ENCODE data around the gene SPOPL. TPM values are rescaled to one million over a fixed set of nuclear protein-coding genes. Genes with fewer than 3 reads are reported as not detected.
A peak's percentile ranks its signal among the peaks of the same experiment; 100 is the strongest.

The SPOPL gene
- total RNA-seq, 1 donor from 2014 or later, result 19.4 TPM

DNA sequence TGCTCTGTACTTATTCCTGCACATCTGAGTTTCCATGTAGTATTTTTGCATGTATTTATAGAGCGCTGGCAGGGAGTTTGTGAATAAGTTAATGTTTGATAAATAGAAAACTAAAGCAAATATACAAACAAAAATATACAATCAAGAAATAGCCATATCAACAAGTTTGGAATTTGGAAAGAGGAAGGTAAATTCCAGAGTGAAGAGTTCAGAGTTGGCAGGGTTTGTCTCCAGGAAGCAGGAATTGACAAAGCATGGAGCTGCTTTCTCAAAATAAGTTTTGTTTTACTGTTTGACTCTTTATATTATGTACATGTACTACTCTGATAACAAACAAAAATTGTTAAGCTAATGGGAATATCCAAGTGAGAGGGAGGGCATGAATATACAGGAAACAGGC lies 80.3 kb downstream of the SPOPL start:
- Mint-ChIP-seq H3K36me3 (ENCODE audit: unreplicated experiment) (peaks cover 18% of the 10 kb centered on the region), H3K4me3 (ENCODE audit: unreplicated experiment) (no peak overlapping the region), H3K27ac (ENCODE audit: unreplicated experiment) (no peak overlapping the region), H3K4me1 (ENCODE audit: low read depth, unreplicated experiment) (peaks cover 12% of the 10 kb centered on the region), H3K27me3 (ENCODE audit: unreplicated experiment) (peaks cover 2% of the 10 kb centered on the region), H3K9me3 (ENCODE audit: unreplicated experiment) (peaks cover 4% of the 10 kb centered on the region)
- TF ChIP-seq, protein P1, sequence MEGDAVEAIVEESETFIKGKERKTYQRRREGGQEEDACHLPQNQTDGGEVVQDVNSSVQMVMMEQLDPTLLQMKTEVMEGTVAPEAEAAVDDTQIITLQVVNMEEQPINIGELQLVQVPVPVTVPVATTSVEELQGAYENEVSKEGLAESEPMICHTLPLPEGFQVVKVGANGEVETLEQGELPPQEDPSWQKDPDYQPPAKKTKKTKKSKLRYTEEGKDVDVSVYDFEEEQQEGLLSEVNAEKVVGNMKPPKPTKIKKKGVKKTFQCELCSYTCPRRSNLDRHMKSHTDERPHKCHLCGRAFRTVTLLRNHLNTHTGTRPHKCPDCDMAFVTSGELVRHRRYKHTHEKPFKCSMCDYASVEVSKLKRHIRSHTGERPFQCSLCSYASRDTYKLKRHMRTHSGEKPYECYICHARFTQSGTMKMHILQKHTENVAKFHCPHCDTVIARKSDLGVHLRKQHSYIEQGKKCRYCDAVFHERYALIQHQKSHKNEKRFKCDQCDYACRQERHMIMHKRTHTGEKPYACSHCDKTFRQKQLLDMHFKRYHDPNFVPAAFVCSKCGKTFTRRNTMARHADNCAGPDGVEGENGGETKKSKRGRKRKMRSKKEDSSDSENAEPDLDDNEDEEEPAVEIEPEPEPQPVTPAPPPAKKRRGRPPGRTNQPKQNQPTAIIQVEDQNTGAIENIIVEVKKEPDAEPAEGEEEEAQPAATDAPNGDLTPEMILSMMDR (IDR thresholded peaks at IDR 0.05; ENCODE audit: partially characterized antibody, unreplicated experiment), result no peak
- DNase-seq, result no peak

DNA sequence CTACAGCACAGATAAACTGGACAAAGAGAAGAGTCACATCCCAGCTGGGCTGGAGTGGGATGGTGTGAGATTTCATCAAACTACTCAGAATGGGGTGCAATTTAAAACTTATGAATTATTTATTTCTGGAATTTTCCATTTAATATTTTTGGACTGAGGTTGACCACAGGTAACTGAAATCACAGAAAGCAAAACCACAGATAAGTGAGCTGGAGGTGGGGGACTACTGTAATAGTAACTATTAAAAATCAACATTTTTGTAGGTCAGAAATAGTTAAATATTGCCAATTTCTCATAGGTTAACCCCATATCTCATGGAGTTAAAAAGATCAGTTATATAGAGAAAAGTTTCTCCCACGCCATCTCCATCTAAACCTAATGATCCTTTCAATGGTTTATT lies 88.1 kb downstream of the SPOPL start:
- no peak for DNase-seq
- H3K36me3 Mint-ChIP-seq (ENCODE audit: unreplicated experiment), result no peaks in the 10 kb centered on the region
- H3K4me3 Mint-ChIP-seq (ENCODE audit: unreplicated experiment), result no peak overlapping the region
- H3K9me3 Mint-ChIP-seq (ENCODE audit: unreplicated experiment), result peaks cover 2% of the 10 kb centered on the region
- H3K4me1 Mint-ChIP-seq (ENCODE audit: low read depth, unreplicated experiment), result peaks cover 36% of the 10 kb centered on the region
- peak overlapping the region; percentile 76 for H3K27ac Mint-ChIP-seq (ENCODE audit: unreplicated experiment)
- TF ChIP-seq, protein P1 (IDR thresholded peaks at IDR 0.05; ENCODE audit: partially characterized antibody, unreplicated experiment), result no peak
- no peaks in the 10 kb centered on the region for H3K27me3 Mint-ChIP-seq (ENCODE audit: unreplicated experiment)

DNA sequence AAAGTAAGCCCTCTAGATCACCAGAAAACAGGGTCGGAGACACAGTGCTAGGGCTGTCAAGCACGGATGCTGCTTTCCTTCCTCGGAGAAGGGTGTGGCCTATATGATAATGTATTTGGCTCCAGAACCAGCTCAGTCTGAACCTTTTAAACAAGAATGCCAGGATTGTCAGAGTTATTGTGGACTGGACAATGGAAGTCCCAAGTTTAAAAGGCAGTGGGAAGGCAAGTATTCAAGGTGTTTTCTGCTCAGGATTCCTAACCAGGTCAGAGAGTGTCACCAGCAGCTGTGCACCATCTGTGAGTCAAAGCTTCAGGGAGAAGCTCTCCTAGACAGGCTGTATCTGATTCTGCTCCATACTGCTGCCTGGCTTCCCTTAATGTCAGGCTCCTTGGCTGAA lies 94.8 kb downstream of the SPOPL start:
- peak overlapping the region; percentile 95 for H3K27ac Mint-ChIP-seq (ENCODE audit: unreplicated experiment)

DNA sequence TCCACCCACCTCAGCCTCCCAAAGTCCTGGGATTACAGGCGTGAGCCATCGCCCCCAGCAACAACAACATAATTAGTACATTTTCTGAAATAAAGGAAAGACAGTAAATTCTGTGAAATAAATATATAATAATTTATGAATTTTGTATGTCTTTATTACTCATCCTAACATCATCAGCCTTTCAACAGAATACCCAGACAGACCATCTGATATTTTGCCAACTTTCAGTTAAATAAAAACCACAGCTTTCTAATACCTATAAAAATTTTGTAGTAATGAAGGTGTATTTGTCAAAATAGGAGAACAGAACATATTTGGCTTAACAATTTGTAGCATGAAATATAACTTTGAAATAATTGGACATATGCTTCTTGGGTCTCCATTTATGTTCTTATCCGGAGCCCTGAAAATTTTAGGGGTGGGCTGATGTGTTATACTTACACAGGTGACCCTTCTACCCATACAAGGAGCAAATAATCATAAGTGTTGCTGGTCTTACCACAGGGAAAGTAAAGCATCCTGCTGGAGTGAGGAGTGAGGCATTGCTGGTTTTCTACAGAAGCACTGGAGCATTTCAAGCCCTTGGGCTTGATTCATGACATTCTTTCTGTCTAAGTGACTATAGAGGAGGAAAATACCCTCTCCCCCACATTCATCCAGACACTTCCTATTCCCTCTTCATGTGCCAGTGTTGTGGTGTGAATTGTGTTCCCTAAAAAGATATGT lies 99.3 kb downstream of the SPOPL start:
- peak overlapping the region; percentile 35 for H3K27ac Mint-ChIP-seq (ENCODE audit: unreplicated experiment)
- H3K36me3 Mint-ChIP-seq (ENCODE audit: unreplicated experiment), result no peaks in the 10 kb centered on the region
- peaks cover 10% of the 10 kb centered on the region for H3K27me3 Mint-ChIP-seq (ENCODE audit: unreplicated experiment)
- H3K4me1 Mint-ChIP-seq (ENCODE audit: low read depth, unreplicated experiment), result peaks cover 26% of the 10 kb centered on the region
- TF ChIP-seq, protein P1 (IDR thresholded peaks at IDR 0.05; ENCODE audit: partially characterized antibody, unreplicated experiment), result no peak
- H3K4me3 Mint-ChIP-seq (ENCODE audit: unreplicated experiment), result no peak overlapping the region
- peaks cover 12% of the 10 kb centered on the region for H3K9me3 Mint-ChIP-seq (ENCODE audit: unreplicated experiment)
- no peak for DNase-seq

More for the DNA sequence above, 94.8 kb downstream of the SPOPL start:
- Mint-ChIP-seq H3K9me3 (ENCODE audit: unreplicated experiment) (peaks cover 8% of the 10 kb centered on the region), H3K36me3 (ENCODE audit: unreplicated experiment) (no peaks in the 10 kb centered on the region), H3K4me3 (ENCODE audit: unreplicated experiment) (peak overlapping the region; percentile 65), H3K27me3 (ENCODE audit: unreplicated experiment) (peaks cover 5% of the 10 kb centered on the region), H3K4me1 (ENCODE audit: low read depth, unreplicated experiment) (peaks cover 32% of the 10 kb centered on the region)
- peak; percentile 46 for DNase-seq
- TF ChIP-seq, protein P1 (IDR thresholded peaks at IDR 0.05; ENCODE audit: partially characterized antibody, unreplicated experiment), result no peak

DNA sequence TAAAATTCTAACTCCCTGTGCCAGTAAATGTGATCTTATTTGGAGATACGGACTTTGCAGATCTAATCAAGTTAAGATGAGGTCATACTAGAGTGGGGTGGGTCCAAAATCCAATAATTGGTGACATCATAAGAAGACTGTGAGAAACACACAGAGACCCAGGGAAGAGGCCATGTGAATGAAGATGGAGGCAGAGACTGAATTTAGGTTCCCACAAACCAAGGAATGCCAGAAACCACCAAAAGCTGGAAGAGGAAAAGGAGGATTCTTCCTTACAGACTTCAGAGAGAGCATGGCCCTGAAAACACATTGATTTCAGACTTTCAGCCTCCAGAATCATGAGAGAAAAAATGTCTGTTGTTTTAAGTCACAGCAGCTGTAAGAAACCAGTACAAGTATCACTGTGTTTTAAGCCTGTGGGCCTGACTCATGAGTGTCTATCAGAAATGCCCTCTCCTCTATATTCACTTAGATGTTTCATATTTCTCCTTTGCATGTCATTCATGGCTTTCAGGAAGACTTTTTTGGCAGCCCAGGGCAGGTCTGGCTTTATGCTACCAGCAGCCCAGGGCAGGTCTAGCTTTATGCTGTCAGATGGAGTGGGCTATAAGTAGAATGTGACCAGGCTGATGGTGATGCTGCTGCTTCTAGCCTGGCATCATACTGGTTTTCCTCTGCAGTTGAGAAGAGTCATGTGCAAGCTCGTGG lies 100.0 kb downstream of the SPOPL start:
- no peak for DNase-seq
- H3K27ac Mint-ChIP-seq (ENCODE audit: unreplicated experiment), result peak overlapping the region; percentile 35
- no peak overlapping the region for H3K4me3 Mint-ChIP-seq (ENCODE audit: unreplicated experiment)
- peaks cover 8% of the 10 kb centered on the region for H3K9me3 Mint-ChIP-seq (ENCODE audit: unreplicated experiment)
- no peaks in the 10 kb centered on the region for H3K36me3 Mint-ChIP-seq (ENCODE audit: unreplicated experiment)
- TF ChIP-seq, protein P1 (IDR thresholded peaks at IDR 0.05; ENCODE audit: partially characterized antibody, unreplicated experiment), result no peak
- H3K27me3 Mint-ChIP-seq (ENCODE audit: unreplicated experiment), result peaks cover 8% of the 10 kb centered on the region
- peaks cover 21% of the 10 kb centered on the region for H3K4me1 Mint-ChIP-seq (ENCODE audit: low read depth, unreplicated experiment)
